Measurements from ENCODE around the gene TBL2. TPM values are rescaled to one million over a fixed set of nuclear protein-coding genes. Genes with fewer than 3 reads are reported as not detected.
A peak's percentile ranks its signal among the peaks of the same experiment; 100 is the strongest.

Gene TBL2
- total and polyA plus RNA-seq, 7 donors = 5.4 to 29.6 (median 25.2) TPM

DNA sequence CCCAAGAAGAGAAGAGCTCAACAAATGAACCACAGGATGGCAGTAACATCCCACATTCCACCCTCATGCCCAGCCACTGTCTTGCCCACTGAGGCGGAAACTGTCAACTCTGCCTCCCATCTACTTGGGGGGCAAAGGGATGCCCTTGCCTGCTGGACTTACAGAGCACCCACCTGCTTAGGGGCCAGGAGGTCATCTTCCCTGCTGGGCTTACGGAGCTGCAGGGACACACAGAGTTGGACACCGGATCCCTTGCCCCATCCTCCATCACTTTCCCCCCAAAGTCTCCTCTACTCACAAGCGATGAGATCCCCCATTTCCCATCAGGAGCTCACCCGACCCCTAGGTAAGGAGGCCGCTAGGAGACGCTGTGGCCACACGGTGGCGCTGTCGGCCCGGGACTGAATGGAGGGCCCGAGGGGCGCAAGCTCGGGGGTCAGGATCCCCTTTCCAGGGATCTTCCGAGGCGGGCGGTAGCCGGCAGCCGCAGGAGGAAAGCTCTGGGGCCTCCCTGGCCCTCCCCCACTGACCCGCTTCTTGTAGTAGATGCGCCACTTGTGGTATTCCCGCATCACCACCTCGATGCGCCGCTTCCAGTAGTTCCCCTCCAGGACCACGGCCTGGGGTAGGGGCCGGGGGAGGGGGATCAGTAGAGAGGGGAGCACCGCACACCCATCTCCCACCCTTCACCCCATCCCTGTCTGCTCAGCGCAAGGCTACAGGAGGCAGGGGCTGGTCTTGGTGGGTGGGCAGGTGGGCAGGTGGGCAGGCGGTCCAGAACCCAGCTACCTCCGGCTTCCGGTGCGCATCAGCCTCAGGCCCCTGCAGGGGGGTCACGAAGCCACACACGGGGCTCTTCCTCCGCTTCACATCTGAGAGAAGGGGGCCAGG lies 28.7 kb upstream of the TBL2 start:
- Histone ChIP-seq H3K27me3 (peaks cover 0 to 22% (median 8%) of the 10 kb centered on the region in 3 donors), H3K27ac (no peak overlapping the region), H3K4me1 (peaks cover 0 to 6% (median 3%) of the 10 kb centered on the region in 4 donors), H3K36me3 (no peaks in the 10 kb centered on the region), H3K9me3 (no peaks in the 10 kb centered on the region), H3K4me3 (peak overlapping the region in 2 of 4 donors; percentile 11 to 14)
- intact Hi-C loops (cut with DNase I) = loop anchor here (1.0 to 5.0 kb wide), 3 partner anchors 60 to 250 kb away; partner anchors contain the start of gene VPS37D
- TF ChIP-seq POLR2AphosphoS5 (IDR thresholded peaks at IDR 0.05) = no peak
- no peak for TF ChIP-seq EP300 (IDR thresholded peaks at IDR 0.05)
- TF ChIP-seq, protein P1, sequence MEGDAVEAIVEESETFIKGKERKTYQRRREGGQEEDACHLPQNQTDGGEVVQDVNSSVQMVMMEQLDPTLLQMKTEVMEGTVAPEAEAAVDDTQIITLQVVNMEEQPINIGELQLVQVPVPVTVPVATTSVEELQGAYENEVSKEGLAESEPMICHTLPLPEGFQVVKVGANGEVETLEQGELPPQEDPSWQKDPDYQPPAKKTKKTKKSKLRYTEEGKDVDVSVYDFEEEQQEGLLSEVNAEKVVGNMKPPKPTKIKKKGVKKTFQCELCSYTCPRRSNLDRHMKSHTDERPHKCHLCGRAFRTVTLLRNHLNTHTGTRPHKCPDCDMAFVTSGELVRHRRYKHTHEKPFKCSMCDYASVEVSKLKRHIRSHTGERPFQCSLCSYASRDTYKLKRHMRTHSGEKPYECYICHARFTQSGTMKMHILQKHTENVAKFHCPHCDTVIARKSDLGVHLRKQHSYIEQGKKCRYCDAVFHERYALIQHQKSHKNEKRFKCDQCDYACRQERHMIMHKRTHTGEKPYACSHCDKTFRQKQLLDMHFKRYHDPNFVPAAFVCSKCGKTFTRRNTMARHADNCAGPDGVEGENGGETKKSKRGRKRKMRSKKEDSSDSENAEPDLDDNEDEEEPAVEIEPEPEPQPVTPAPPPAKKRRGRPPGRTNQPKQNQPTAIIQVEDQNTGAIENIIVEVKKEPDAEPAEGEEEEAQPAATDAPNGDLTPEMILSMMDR (IDR thresholded peaks at IDR 0.05) = peak; percentile 81 to 95 (median 92)
- no peak for TF ChIP-seq POLR2A (IDR thresholded peaks at IDR 0.05)
- no peak for DNase-seq
- 24 to 41% methylated on average over 36 of the region's 36 CpGs for WGBS, 2 donors

- intact Hi-C loops (cut with DNase I) = loop anchor here (5.0 kb wide), 1 partner anchor 252 kb away; no protein-coding TSS in a partner anchor
- Histone ChIP-seq H3K36me3 (no peaks in the 10 kb centered on the region), H3K27ac (no peak overlapping the region), H3K27me3 (peaks cover 0 to 15% (median 8%) of the 10 kb centered on the region in 3 donors), H3K4me1 (peaks cover 0 to 6% (median 3%) of the 10 kb centered on the region in 4 donors), H3K9me3 (no peaks in the 10 kb centered on the region), H3K4me3 (no peak overlapping the region)
- WGBS, 2 donors = 80 to 86% methylated on average over 23 of the region's 23 CpGs
- no peak for DNase-seq
- no peak for TF ChIP-seq POLR2AphosphoS5 (IDR thresholded peaks at IDR 0.05)
- no peak for TF ChIP-seq EP300 (IDR thresholded peaks at IDR 0.05)
- TF ChIP-seq POLR2A (IDR thresholded peaks at IDR 0.05) = no peak
- TF ChIP-seq, protein P1 (IDR thresholded peaks at IDR 0.05) = no peak
Measured at GRCh38 chr7:73605601-73606220, 27.3 kb upstream of the TBL2 start.

DNA sequence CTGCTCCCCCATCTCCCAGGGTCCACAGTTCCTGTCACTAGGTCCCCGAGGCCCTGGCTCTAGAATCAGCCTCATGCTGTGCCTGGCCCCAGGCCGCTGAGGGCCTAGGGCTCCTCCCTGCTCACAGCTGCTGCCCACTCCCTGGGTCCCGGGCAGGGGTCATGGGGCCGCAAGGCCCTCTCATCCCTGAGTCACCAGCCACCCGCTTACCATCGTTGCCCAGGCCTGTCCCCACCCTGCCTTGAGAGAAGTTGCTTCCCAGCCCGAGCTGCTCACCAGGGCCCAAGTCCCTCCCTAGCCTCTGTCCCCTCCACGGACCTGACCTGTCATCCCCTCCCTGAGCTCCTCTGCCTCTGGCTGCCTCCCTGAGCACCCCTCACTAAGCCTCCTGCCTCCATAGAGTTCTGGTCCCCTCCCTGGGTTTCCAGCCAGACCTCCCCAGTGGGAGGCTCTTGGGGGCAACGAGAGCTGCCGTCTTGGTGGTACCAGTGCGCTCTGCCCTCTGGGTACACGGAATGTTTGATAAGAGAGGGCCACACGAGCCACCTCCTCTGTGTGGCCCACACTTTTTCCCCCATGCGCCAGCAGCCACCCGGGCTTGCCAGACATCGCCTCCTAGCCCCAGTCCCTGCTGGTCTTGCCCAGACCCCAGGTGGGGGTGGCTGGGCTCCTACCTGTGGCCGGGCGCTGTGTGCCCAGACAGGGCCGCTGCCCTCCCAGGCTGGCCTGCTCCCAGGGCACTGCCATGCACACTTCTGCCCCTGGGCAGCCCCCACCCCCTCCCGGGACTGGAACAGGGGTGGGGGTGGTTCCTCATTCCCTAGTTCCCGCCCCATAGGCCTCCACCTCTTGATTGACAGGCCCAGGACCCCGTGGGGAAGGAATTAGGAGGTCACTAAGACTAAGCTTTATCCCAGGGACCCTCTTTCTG lies 24.6 kb upstream of the TBL2 start:
- H3K27me3 ChIP-seq = peaks cover 0 to 15% (median 8%) of the 10 kb centered on the region in 3 donors
- WGBS, 2 donors = 31 to 67% methylated on average over 22 of the region's 22 CpGs
- intact Hi-C loops (cut with DNase I) = no loop called here
- H3K9me3 ChIP-seq = no peaks in the 10 kb centered on the region
- no peaks in the 10 kb centered on the region for H3K36me3 ChIP-seq
- peaks cover 0 to 6% (median 3%) of the 10 kb centered on the region in 4 donors for H3K4me1 ChIP-seq
- no peak for TF ChIP-seq EP300 (IDR thresholded peaks at IDR 0.05)
- no peak for TF ChIP-seq POLR2AphosphoS5 (IDR thresholded peaks at IDR 0.05)
- TF ChIP-seq, protein P1 (IDR thresholded peaks at IDR 0.05) = no peak
- H3K4me3 ChIP-seq = no peak overlapping the region
- DNase-seq = no peak
- H3K27ac ChIP-seq = no peak overlapping the region

DNA sequence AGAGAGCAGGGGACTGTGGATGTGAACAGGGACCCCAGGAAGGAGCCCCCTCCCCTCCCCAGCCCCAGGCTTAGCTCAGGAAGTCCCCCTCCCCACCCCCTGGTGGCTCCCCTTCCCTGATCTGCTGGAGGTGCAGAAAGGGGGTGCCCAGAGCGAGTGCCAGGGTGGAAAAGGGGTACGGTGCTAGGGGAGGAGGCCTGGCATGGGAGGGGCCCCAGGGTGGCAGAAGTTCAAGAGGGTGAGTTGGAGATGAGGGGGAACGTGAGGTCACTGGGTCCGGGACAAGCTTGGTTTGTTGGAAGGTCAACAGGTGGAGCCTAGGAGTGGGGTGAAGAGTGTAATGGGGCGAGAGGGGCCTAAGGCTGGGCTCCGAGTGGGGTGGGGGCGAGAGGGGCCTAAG lies 21.5 kb upstream of the TBL2 start:
- Histone ChIP-seq H3K9me3 (no peaks in the 10 kb centered on the region), H3K27ac (no peak overlapping the region), H3K4me3 (no peak overlapping the region), H3K4me1 (no peaks in the 10 kb centered on the region), H3K36me3 (no peaks in the 10 kb centered on the region), H3K27me3 (peaks cover 0 to 7% (median 0%) of the 10 kb centered on the region in 3 donors)
- TF ChIP-seq EP300 (IDR thresholded peaks at IDR 0.05) = no peak
- TF ChIP-seq, protein P1 (IDR thresholded peaks at IDR 0.05) = no peak
- 25 to 61% methylated on average over 7 of the region's 7 CpGs for WGBS, 2 donors
- no peak for DNase-seq
- intact Hi-C loops (cut with DNase I) = no loop called here
